GM12878 (cell line): Measurements from ENCODE around the gene CIB4. TPM values are rescaled to one million over a fixed set of nuclear protein-coding genes. Genes with fewer than 3 reads are reported as not detected.

Experiments
- ATAC-seq: fragments of 200-7000 bp; cut with Tn5 transposase; 3 replicates; pipeline ENCODE4 v1.9.1; 2020; ENCODE audit warnings: mild to moderate bottlenecking, moderate library complexity
- BruUV-seq: library from RNA; stranded (reverse); fragments of 400-500 nt; replicated peaks from 2 replicates; lab custom pipeline; 2021; lab: Mats Ljungman, UMichigan
- CTCF ChIA-PET: fragments of 300-600 bp; sonication (Branson Sonifier 250); formaldehyde crosslinking; extraction: SDS; loops from one replicate; lab custom pipeline; 2021; ENCODE audit warnings: inconsistent platforms; lab: Yijun Ruan, JAX
- POLR2A ChIA-PET: fragments of 350-600 bp; formaldehyde crosslinking; extraction: SDS; loops from one replicate; lab custom pipeline; 2021; ENCODE audit warnings: inconsistent platforms; lab: Charles Lee
- RAD21 ChIA-PET: fragments of 300-600 bp; sonication (Branson Sonifier 250); formaldehyde crosslinking; loops from one replicate; lab custom pipeline; 2023; ENCODE audit warnings: antibody characterized with exemption; ENCODE audit not compliant: unreplicated experiment; lab: Charles Lee
- SMC1A ChIA-PET: fragments of 300-600 bp; sonication (Branson Sonifier 250); formaldehyde crosslinking; loops from one replicate; lab custom pipeline; 2023; ENCODE audit not compliant: unreplicated experiment, uncharacterized antibody; lab: Charles Lee
- DNase-seq: peaks from one replicate; pipeline ENCODE4 v3.0.0-alpha.2; 2011; ENCODE audit warnings: low read depth, low spot score
- FAIRE-seq: peaks from 3 replicates; lab custom pipeline; 2011; peaks lifted over from hg19 to GRCh38; lab: Jason Lieb, UNC
- H2AFZ ChIP-seq: 2 replicates; pipeline ENCODE4 v1.6.0; 2011; ENCODE audit warnings: low read depth, low read length, control low read depth; ENCODE audit not compliant: control insufficient read depth
- H3K27ac ChIP-seq: 2 replicates; pipeline ENCODE4 v1.5.1; 2011; ENCODE audit warnings: control low read depth; ENCODE audit not compliant: control insufficient read depth, insufficient read depth
- H3K27me3 ChIP-seq, 2 experiments: replicated peaks in 1 of 2; 2 replicates each; pipeline versions ENCODE4 v1.6.0 to v1.6.1; 2011; ENCODE audit warnings: low read length in 1 of 2; ENCODE audit not compliant: control insufficient read depth in 2 of 2, insufficient read depth in 2 of 2
- H3K36me3 ChIP-seq, 2 experiments: 2 replicates each; pipeline ENCODE4 v1.5.1; 2011; ENCODE audit warnings: low read length in 1 of 2; ENCODE audit not compliant: control insufficient read depth in 2 of 2, insufficient read depth in 2 of 2
- H3K4me1 ChIP-seq: 2 replicates; pipeline ENCODE4 v1.6.1; 2011; ENCODE audit warnings: mild to moderate bottlenecking, low read length, moderate library complexity, mixed read lengths; ENCODE audit not compliant: control insufficient read depth, insufficient read depth
- H3K4me2 ChIP-seq: 2 replicates; pipeline ENCODE4 v1.6.0; 2011; ENCODE audit warnings: control low read depth; ENCODE audit not compliant: control insufficient read depth, insufficient read depth
- H3K4me3 ChIP-seq: fragments of 200-600 bp; sonication (generic); 2 replicates; pipeline ENCODE4 v1.5.1; 2016
- H3K79me2 ChIP-seq: 2 replicates; pipeline ENCODE4 v1.6.0; 2011; ENCODE audit warnings: low read length; ENCODE audit not compliant: control insufficient read depth, insufficient read depth
- H3K9ac ChIP-seq: 2 replicates; pipeline ENCODE4 v1.8.0; 2011; ENCODE audit warnings: low read length, control low read depth, mixed read lengths; ENCODE audit not compliant: control insufficient read depth, insufficient read depth
- H3K9me3 ChIP-seq: replicated peaks from 3 replicates; pipeline ENCODE4 v1.5.1; 2011; ENCODE audit warnings: mild to moderate bottlenecking, low read length; ENCODE audit not compliant: control insufficient read depth, insufficient read depth
- H4K20me1 ChIP-seq: 2 replicates; pipeline ENCODE4 v1.6.0; 2011; ENCODE audit not compliant: control insufficient read depth, insufficient read depth
- BHLHE40 ChIP-seq, 2 experiments: fragments of 450-650 bp in 1 of 2; IDR thresholded peaks; 2 replicates each; pipeline ENCODE4 v1.6.1; 2011 to 2017; ENCODE audit warnings: low read depth in 2 of 2, borderline replicate concordance in 1 of 2, improper control_type of control experiment in 1 of 2, low read length in 1 of 2, mild to moderate bottlenecking in 1 of 2
- CHD4 ChIP-seq: fragments of 200-600 bp; sonication (generic); IDR thresholded peaks from 2 replicates; pipeline ENCODE4 v1.6.1; 2016; ENCODE audit warnings: mild to moderate bottlenecking
- MEF2B ChIP-seq: fragments of 450-650 bp; IDR thresholded peaks from 2 replicates; pipeline ENCODE4 v1.6.1; 2018; ENCODE audit warnings: mild to moderate bottlenecking, moderate library complexity; ENCODE audit not compliant: partially characterized antibody, poor library complexity, severe bottlenecking
- NFYB ChIP-seq: IDR thresholded peaks from 2 replicates; pipeline ENCODE4 v1.6.1; 2011; ENCODE audit warnings: low read depth, mild to moderate bottlenecking, low read length, improper control_type of control experiment, moderate library complexity; ENCODE audit not compliant: insufficient read depth
- POU2F2 ChIP-seq: IDR thresholded peaks from 3 replicates; pipeline ENCODE4 v1.6.1; 2011; ENCODE audit warnings: low read depth, mild to moderate bottlenecking, low read length, borderline replicate concordance
- ZNF384 ChIP-seq: IDR thresholded peaks from 2 replicates; pipeline ENCODE4 v1.6.1; 2012; ENCODE audit warnings: low read depth, mild to moderate bottlenecking, low read length, improper control_type of control experiment, borderline replicate concordance
- WGBS: methylation state at CpG from one replicate; pipeline ENCODE4 v1.1.6; 2016; ENCODE audit warnings: low lambda C conversion rate; ENCODE audit not compliant: insufficient replicate concordance, insufficient coverage; ENCODE audit errors: missing lambda C conversion rate; 5-methylcytosine and 5-hydroxymethylcytosine counted together
- in situ Hi-C: fragments of 300-500 bp; cut with MboI; formaldehyde crosslinking; loops from 9 replicates; pipeline ENCODE4 v1.14.3; 2018; ENCODE audit warnings: mixed read lengths
- intact Hi-C: fragments of 100-400 bp; cut with micrococcal nuclease; formaldehyde crosslinking; loops from one replicate; pipeline ENCODE4 v1.14.2; 2022; ENCODE audit not compliant: unreplicated experiment
- polyA plus RNA-seq, 11 experiments: library from polyadenylated mRNA; depleted of rRNA in 4 of 11; unstranded in 6 of 11; stranded (reverse) in 5 of 11; fragments of >200 nt; fragmentation: Nextera tagmentation in 4 of 11; fragmentation: Illumina TruSeq in 1 of 11; extraction: Ambion mirVana in 4 of 11; extraction: Trizol in 1 of 11; gene quantifications; 1 replicate in 1 of 11; 2 replicates in 10 of 11; pipeline versions ENCODE4 v1.2.1 to v1.2.3, GENCODE V29; 2011 to 2016; ENCODE audit warnings: inconsistent platforms in 2 of 11, missing spikeins in 2 of 11, low read depth in 1 of 11
- total RNA-seq, 4 experiments: library from RNA; depleted of rRNA in 3 of 4; stranded (reverse); fragments of >200 nt in 3 of 4; fragmentation: Illumina TruSeq in 1 of 4; extraction: Trizol in 1 of 4; gene quantifications; 2 replicates each; pipeline versions ENCODE4 v1.2.1 to v1.2.3, GENCODE V29; 2013 to 2021

The CIB4 gene
- total and polyA plus RNA-seq, 10 of the 15 experiments (the other 5 are each of a cell fraction or from before 2014, with no cell fraction given): not detected

- FAIRE-seq (no peak), ATAC-seq (no peak), DNase-seq (no peak)
- H4K20me1 ChIP-seq: no peaks in the 10 kb centered on the region
- peaks cover 6 to 11% of the 10 kb centered on the region in 2 experiments; a peak in 3 of 4 replicates for H3K27me3 ChIP-seq
- no peak overlapping the region for H3K4me2 ChIP-seq
- H3K36me3 ChIP-seq: no peaks in the 10 kb centered on the region
- intact Hi-C loops (no loop called here), in situ Hi-C loops (no loop called here)
- SMC1A ChIA-PET: no interaction called here
- TF ChIP-seq NFYB: no peak
- no peak overlapping the region for H2AFZ ChIP-seq
- H3K79me2 ChIP-seq: no peaks in the 10 kb centered on the region
- no peaks in the 10 kb centered on the region for H3K4me1 ChIP-seq
- H3K27ac ChIP-seq: no peak overlapping the region
- CTCF ChIA-PET: no interaction called here
- no peak overlapping the region for H3K9ac ChIP-seq
- POLR2A ChIA-PET: no interaction called here
- BruUV-seq: no TSS peak
- no peak overlapping the region for H3K4me3 ChIP-seq
- H3K9me3 ChIP-seq: no peaks in the 10 kb centered on the region
- RAD21 ChIA-PET: no interaction called here
- WGBS: 5% methylated on average over 10 of the region's 10 CpGs
Measured at GRCh38 chr2:26618611-26619010, 22.6 kb downstream of the CIB4 start.

GRCh38 chr2:26617588-26618083, 23.5 kb downstream of the CIB4 start:
- H3K4me3 ChIP-seq: no peak overlapping the region
- CTCF ChIA-PET: interaction anchor here (1.3 kb wide), 1 partner anchor 12 kb away, joined by 4 read pairs; no protein-coding TSS in a partner anchor
- WGBS: 8% methylated on average over 7 of the region's 7 CpGs
- no peak overlapping the region for H3K4me2 ChIP-seq
- ATAC-seq (no peak), DNase-seq (no peak), FAIRE-seq (no peak)
- no peaks in the 10 kb centered on the region for H3K79me2 ChIP-seq
- peaks cover 6 to 11% of the 10 kb centered on the region in 2 experiments; a peak in 3 of 4 replicates for H3K27me3 ChIP-seq
- TF ChIP-seq MEF2B (no peak), BHLHE40 (IDR thresholded peaks at IDR 0.05; ENCODE audit: borderline replicate concordance in 1 of 2, low read depth in 2 of 2, low read length in 1 of 2) (no peak), ZNF384 (no peak), CHD4 (no peak), POU2F2 (no peak)
- SMC1A ChIA-PET: no interaction called here
- no peaks in the 10 kb centered on the region for H3K9me3 ChIP-seq
- BruUV-seq: no TSS peak
- H3K27ac ChIP-seq: no peak overlapping the region
- intact Hi-C loops (no loop called here), in situ Hi-C loops (no loop called here)
- RAD21 ChIA-PET: no interaction called here
- no peaks in the 10 kb centered on the region for H3K4me1 ChIP-seq
- no peak overlapping the region for H2AFZ ChIP-seq
- POLR2A ChIA-PET: no interaction called here
- H4K20me1 ChIP-seq: no peaks in the 10 kb centered on the region
- no peak overlapping the region for H3K9ac ChIP-seq
- H3K36me3 ChIP-seq: no peaks in the 10 kb centered on the region
